Activated CD4-positive, CD25-positive, alpha-beta regulatory T cell treated with anti-CD3 and anti-CD28 coated beads, Interleukin-2, amount 50 U/mL, for 16 hours (primary cell): ENCODE results near the gene PCSK9.
"Not testable (repeated sequence)": the region's sequence is repeated elsewhere in the genome, so short reads cannot be mapped to it uniquely, and the experiment has no call there.

ENCODE experiments used
- DNase-seq: peaks from one replicate; pipeline ENCODE4 v3.0.0-alpha.2; 2020; ENCODE audit warnings: low read depth, low spot score

Gene PCSK9

DNA sequence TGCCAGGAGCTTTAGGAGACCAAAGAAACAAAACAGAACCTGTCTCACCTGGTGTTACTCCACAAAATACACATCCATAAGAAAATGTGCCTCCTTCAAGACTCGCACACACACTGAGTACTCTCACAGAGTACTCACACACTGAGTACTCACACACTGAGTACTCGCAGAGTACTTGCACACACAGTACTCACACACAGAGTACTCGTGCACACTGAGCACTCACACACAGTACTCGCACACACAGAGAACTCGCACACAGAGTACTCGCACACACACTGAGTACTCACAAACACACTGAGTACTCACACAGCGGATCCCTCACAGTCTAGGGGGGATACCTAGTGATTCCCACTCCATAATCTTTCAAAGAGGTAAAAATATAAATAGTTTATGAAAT is 40.3 kb downstream of the PCSK9 start:
- DNase-seq, result no peak

DNA sequence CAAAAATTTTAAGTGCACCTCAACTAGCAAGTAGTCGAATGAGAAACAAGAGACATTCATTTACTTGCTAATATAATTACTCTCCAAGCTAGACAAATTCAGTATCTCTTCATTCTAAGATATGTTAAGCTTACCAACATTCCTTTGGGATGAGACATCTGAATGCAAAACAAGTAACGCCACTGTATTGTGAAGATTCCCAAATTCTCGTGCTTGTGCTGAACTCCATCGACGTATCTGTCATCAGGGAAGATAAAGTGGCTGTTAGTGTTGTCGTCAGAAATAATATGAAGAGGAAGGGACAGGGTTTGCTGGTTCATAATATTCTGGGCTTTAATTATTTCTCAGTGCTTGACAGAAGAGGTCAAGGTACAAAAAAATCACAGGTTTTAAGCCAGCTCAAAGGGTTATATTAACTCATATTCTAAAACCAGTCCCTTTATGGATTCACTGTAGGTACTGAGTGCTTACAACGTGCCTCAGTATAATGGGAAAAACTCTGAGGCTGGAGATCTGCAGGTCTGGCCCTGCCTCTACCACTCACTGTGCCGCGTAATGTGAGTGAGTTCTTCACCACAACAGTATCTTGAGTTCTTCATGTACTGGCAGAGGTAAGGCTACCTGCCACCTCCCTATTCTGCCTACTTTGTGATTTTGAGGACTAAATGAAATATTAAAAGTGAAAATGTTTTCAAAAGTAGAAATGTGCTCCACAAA is 42.0 kb downstream of the PCSK9 start:
- DNase-seq, result no peak

DNA sequence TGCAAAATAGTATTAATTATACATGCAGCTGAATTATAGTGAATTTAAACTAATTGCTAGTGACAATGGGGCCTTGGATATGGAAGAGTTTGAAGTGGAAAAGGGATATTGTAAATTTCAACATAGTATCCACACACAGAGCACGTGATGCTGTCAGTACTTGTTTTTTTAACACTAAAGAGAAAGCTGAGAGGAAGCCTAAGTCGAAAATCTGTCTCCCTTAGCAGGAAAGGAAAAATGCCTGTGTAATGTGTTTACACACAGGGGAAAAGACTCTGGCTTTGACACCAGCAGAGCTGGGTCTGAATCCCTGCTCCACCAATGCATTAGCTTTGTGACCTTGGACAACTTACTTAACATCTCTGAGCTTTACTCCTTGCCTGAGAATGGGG is 42.6 kb downstream of the PCSK9 start:
- DNase-seq, result no peak

DNA sequence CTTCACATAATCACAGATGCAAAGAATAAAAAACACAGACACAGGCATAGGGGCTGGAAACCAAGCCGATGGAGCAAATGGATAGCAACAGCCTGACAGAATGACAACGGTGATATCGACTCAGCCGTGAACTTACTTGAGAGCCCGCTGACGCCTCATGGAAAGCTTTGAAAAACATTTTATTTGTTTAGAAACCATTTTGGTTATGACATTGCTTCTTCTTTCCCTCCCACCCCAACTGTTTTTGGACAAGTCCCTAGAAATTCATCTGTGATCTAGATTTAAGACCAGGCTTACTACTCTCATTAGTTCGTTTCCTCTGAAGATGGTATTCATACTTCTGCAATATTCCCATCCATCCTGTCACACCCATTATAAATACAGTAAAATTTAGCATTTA is 44.9 kb downstream of the PCSK9 start:
- no peak for DNase-seq

DNA sequence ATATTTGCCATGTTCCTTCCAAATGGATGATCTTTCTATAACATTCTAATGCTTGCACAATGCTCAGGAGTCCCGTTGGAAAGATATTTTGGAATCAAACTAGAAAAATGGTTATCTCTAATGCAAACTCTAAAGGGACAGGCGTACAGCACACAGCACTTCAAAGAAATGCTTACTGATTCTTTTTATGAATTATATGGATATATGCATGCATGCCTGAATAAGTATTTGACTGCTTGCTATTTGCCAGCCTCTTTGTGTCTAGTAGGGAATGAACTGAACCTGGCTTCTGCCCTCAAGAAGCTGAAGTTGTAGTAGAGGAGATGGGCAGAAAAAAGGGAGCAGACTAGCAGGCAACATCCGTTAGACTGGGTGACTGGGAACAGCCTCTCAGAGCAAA is 48.1 kb downstream of the PCSK9 start:
- DNase-seq, result no peak

DNA sequence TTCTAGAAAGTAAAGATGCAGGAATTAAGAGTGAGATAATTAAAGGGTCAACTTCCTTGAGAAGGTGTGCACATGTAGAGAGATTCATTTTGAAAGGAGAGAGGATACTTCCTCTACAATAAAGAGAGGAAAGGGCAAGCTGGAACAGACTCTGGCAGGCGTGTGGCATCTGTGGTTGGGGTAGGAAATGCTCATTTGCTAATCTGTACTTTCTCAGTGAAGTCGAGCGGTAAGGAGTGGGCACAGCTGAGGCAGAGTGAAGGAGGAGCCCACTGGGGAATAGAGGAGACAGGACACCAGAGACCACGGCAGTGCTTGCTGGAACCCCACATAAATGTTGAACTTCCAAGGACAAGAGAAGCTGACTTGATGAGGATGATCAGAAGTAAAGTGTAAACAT is 49.1 kb downstream of the PCSK9 start:
- no peak for DNase-seq

DNA sequence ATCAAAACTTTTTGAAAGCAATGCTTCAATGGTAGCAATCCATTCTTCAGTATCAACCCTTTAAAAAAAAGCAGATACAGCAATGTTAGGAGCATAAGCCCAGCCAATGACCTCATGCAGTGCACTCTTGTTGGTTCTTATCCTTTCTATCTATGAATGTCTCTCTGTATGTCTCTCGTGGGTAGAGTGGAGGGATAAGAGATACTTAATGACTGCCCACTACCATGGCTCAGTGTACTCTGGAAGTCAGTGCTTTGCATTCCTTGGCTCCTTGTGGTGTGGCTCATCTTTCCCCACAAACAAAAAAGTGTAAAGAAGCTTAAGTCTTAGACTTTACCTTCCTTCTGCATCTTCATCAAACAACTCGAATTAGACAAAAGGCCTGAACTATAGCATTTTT is 50.3 kb downstream of the PCSK9 start:
- DNase-seq, result no peak

DNA sequence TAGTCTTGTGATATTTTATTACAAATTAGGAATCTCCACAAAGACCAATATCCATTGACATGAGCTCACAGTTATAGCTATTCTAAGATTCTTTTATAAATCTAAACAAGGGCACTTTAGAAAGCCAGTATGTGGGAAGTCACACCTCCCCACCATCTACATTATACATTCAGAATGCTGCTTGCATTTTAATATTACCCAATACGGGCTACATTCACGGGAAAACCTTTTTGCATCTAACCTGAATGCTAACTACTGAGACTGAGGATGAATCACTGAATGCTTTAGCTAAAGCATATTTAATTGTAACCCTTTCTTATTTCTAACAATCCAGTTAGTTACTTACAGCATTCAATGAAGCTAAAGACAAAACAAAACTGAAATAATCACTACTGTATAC is 53.1 kb downstream of the PCSK9 start:
- no peak for DNase-seq

DNA sequence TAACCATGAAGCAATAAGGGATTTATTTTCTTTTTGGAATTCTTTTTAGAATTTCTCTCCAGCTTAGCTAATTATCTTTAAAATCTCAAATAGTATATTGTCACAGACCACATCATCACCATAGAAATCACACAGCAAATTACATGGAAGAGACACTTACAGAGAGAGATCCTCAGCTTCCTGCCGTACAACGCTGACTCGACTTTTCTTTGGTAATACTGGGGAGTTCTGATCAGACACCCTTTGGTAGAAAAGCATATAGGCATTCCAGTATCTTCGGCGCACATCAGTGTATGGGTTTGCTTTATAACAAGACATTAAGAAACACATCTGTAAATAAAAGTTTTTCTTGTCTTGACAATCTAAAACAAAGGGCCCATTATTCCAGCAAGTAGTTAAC is 55.7 kb downstream of the PCSK9 start:
- DNase-seq, result no peak

DNA sequence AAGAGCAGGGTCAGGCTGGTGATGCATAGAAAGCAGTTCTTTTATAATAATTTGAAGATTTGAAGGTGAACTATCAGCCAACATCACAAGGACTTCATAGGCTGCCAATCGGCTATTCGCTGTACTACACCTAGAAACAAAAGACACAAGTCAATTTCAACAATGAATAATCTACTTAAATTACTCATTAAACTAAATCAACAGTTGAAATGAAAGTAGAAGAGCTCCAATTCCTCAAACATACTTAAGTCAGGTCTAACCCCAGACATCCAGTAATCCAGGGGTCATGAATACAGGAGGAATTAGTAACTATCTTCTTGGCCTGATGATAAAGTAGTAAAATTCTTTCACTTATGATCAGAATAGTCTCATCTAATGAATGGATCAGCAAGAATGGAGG is 64.5 kb downstream of the PCSK9 start:
- DNase-seq, result no peak

DNA sequence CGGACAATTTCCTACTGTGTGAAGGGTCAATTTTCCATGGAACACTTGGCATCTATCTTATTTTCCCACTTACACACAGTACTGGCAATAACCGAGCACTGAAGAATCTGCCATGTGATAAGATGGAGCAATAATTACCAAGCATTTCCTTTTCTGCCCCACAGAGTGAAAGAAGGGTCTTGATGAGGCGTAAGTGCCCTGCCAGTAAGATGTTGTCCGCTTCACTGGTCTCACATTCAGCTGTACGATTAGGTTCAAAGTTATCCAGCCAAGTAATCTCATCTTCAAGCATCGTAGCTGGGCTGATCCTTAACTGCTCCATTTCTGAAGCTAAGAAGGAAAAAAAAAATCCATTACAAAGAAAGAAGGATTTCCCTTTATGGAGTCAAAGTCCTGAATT is 67.8 kb downstream of the PCSK9 start:
- DNase-seq, result no peak

DNA sequence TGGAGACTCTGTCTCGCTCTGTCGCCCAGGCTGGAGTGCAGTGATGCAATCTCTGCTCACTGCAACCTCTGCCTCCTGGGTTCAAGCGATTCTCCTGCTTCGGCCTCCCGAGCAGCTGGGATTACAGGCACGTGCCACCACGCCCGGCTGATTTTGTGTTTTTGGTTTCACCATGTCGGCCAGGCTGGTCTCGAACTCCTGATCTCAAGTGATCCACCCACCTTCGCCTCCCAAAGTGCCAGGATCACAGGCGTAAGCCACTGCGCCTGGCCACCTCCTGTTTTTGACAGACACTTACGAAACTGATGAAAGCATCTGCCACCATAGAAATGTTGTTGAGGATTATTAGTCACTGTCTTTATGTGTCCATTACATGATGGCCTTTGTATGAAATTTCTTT is 69.7 kb downstream of the PCSK9 start:
- DNase-seq, result not testable (repeated sequence)
